Left forelimb (tissue), 1 donor: ENCODE data around the gene IVD.

Experiments used
- DNase-seq: peaks from one replicate; pipeline ENCODE4 v3.0.0-alpha.2; 2018; ENCODE audit warnings: low spot score

Gene IVD

DNA sequence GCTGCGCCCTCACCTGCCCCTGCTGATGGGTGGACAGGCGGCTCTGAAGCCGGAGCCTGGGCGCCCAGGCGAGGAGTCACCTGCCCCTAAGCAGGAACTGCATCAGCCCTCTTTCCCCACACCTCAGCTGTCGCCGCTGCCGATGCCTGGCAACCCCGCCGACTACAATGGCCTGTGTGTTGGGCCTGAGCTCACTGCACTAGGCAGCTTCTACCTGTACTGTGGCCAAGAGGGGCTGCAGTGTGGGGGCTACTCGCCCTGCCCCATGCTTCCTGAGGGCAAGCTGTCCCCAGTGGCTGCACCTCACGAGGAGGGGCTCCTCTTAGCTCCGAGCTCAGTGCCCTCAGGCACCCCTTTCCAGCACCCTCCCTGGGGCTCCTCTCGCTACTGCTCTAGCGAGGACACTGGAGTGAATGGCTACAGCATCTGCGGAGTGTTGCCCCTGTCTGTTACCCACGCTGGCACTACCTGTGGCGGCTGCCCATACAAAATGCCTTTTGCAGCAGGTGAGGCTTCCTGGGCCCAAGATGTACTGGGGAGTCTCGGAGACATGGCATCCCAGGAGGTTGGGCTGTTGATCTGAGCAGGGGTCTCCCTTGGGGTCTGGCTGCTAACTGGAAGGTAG, 53.9 kb downstream of the IVD start:
- DNase-seq, result no peak

DNA sequence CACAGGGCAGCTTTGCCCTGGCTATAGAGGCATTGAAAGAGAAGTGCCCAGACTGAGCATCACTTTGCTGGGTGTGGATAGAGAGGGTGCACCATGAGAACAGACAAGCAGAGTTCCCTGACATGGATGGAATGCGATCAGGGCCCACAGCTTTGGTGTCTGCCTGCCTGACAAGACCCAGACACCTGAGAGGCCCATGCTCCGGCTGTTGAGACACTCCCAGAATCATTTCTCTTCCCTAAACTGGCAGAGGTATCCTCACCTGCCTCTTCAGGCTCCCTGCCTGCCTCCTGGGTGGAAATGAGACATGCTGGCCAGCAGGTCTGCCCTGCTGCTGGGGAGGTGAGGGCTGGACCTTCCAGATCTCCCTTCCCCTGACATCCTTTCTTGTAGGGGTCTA, 54.8 kb downstream of the IVD start:
- DNase-seq, result no peak

DNA sequence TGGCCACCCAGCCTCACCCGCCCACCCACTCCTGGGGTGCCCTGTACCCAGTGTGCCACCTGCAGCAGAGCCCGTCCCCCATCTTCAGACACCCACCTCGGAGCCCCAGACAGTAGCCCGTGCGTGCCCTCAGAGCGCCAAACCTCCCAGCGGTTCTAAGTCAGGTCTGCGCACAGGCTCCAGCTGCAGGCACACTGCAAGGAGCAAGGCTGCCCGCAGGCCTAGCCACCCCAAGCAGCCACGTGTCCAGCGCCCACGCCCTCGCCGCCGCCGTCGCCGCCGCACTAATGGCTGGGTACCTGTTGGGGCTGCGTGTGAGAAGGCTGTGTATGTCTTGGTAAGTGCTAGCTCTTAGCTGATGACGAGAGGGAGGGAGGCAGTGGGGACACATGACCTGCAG, 56.4 kb downstream of the IVD start:
- DNase-seq, result no peak

DNA sequence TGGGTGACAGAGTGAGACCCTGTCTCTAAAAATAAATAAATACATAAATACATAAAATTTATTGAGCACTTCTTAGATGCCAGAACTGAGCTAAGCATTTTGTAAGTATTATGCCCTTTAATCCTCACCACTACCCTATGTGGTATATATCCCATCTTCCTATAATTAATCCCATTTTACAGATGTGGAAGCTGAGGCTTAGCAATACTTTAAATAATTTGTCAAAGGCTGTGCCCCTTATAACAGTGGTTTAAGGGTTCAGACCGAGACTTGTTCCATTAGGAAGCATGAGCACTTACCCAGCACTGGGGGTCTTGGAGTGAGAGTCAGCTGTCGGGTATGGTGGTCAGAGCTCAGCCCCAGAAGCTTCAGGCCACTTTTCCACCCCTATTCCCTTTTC, 57.7 kb downstream of the IVD start:
- DNase-seq, result no peak

DNA sequence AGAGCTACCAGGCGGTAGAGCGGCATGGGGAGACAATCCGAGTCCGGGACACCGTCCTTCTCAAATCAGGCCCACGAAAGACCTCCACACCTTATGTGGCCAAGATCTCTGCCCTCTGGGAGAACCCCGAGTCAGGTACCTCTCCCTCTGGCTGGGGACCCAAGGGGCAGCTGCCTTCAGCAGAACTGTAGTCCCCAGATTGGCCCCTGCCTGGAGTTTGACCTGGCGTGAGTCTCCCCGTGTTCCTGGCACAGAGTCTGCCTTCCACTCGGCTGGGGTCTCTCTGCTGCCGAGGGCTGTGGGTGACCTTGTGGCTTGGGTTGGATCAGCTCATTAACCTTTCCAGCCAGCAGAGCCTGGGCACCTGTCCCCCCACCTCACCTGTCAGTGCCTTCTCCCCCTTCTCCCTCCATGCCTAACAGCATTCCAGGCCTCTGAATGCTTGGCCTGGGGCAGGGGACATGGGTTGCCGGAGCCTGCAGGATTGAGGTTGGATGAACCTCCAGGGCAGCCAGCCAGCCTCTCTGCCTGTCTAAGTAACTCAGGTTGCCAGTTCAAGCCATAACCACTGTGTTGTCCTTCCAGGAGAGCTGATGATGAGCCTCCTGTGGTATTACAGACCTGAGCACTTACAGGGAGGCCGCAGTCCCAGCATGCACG, 58.4 kb downstream of the IVD start:
- DNase-seq, result no peak

DNA sequence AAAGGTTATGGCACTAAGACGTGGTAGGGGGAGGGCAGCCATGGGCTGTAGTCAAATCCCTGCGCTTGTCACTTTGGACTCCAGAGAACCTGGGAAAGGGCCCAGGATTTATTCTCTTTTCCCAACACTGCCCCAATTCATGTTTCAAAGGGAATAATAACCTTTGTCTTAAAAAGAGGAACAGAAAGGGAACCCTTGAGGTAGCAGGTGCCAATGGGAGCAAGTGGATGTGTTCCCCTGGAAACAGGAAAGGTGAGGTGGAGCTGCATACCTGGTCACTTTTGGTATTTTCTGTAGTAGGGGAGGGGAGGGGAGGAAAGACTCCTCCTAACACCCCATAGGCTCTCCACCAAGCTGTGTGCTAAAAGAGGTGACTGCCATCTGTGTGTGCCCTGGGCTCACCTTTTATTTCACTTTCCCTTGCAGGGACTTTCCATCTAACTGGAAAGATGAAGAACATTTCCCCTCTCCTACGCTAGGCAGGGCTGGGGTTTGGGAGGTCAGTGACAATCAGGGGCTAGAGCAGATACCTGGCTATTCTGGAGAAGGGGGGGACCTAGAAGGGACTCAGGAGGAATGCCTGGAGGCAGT, 59.1 kb downstream of the IVD start:
- no peak for DNase-seq

DNA sequence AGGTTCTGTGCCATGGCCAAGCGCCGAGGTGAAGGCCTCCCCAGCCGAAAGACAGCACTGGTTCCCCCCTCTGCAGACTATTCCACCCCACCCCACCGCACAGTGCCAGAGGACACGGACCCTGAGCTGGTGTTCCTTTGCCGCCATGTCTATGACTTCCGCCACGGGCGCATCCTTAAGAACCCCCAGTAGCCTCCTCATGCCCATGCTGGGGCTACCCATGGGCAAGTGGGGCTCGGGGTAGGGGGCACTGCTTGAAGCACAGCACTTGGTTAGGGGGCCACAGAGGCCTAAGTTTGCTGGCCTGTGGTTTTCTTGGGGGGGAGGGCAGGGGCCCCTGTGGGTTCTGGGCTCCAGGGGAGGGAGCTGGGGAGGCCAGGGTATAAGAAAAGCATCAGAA, 60.3 kb downstream of the IVD start:
- no peak for DNase-seq

DNA sequence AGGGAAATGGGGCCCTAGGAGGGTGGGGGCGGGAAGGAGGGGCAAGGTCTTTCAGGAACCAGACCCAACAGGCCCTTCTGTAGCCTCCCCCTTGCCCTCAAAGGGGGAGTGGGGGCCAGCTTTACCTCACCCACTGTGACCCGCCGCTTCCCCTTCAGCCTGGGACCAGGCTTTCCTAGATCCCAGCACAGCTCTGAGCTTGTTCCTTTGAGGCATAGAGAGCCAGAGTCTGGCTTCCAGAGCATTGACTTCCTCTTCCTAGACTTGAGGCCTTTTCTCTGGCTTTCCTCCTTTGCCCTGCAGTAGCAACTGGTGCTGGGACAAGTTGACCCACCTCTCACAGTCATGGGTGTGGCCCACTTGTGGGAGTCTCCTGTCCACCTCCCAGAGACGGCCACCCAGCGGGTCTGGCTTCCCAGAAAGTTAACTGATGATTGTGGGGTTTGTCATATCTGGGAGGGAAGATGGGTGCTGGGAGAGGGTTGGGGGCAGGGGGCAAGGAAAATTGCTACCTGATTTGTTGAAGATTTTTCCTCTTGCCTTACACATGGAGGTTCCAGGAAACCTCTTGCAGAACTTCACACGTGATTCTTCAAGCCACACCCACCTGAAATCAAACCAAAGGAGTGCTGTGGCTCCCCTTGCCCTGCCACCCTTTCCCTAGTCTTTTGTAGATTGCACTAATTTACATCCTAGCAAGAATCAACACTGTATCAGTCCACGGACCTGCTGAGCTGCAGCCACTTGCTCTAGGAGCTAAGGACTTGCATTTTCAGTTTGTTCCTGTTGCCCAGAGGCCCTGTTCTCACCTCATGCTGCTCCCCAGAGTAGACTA, 61.0 kb downstream of the IVD start:
- DNase-seq, result no peak

DNA sequence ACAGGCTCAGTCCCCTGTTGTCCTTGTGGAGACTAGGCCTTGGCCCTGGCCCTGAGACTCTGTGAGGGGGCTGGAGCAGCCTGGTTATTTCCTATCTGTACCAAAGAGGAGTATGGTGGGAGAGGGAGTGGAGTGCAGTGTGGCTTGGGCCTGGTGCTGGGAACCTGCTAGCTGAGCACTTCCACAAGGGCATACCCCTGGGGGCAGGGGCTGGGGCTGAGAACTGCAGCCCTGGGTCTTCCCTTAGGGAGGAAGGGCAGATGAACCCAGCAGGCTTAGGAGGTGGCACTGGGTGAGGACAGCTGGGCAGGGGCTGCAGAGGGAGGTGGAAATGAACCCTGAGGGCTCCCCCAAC, 61.6 kb downstream of the IVD start:
- no peak for DNase-seq

DNA sequence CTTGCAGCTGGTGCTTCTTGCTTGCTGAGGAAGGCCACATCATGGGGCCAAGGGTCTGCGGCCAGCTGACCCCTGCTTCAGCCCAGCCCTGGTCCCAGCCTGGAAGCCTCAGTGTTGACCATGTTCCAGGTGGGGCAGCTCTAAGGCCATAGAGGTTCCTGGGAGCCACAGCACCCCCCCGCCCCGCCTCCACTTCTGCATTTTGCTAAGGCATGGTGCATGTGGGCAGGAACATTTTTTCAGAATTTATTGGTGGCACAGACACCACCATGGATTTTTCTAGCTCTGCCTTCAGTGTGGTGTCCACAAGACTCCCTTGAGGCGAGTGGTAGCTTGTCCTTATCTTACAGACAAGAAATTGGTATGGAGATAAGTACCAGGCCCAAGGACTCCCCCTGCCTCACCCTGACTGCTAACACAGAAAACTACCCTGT, 63.3 kb downstream of the IVD start:
- DNase-seq, result no peak

DNA sequence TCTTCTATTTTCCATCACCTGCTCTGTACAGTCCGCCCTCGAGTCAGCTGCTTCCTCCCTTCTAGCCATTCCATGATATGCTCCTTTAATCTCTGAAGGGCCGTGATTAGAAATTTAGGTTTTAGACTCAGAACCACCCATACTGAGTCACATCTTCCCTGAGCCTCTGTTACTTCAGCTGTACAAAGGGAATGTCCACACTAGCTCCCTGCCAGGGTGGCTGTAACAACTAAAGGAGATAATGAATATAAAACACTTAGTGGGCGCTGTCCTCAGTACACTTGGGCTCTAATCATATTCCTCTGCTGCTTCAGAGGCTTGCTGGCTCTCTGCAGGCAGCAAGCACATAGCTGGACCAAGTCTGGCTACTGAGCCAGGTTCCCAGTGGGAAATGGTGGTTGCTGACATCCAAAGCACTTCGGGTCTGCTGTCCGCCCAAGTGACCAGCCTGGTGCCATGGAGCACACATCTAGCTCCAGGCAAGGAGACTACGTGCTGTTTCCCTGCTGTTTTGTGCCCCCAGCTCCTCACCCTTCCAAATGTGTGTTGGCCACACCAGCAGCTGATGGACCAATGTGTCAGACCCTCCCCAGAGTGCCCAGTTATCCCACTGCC, 64.3 kb downstream of the IVD start:
- no peak for DNase-seq

DNA sequence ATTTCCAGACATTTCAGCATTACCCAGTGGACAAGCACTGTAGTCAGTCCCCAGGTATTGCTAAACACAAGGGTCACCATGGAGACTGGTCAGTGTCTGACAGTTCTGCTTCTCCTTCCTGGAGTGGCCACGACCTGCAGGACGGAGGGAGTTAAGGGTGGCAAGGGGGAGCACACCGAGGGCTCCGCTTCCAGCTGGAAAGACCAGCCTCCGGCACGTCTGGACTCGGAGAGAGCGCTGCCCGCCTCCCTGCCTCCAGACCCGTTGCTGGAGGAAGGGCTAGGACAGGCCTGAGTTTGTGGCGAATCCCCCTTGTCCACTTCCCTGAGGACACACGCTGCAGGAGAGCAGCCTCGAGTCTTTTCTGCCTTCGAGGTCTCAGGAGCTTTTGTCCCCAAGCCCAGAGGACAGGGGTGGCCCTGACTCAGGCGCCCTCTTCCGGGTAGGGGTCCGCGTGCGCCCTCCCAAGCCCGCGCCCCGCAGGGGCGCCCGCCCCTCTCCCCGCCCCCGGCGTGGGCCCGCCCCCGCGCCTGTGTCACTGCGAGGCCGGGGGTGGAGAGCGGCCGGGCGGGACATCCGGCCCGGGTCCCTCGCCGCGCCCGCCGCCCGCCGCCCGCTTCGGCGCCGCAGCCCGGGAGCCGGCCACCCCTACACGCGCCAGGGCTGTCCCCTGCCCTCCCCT, 65.0 kb downstream of the IVD start, which contains the start of gene CHST14:
Gene CHST14, plus strand, starts transcription at position 562 of the 682 bp plus-strand sequence. CDS start 230 bp downstream, outside the sequence.
- peak; percentile 86 for DNase-seq
